ENCODE results near the gene SLC39A13.

The SLC39A13 gene

GRCh38 chr11:47426062-47426956 is 17.9 kb downstream of the SLC39A13 start, which contains the start of gene PSMC3:
PSMC3 (minus strand) TSS chr11:47426439; CDS start chr11:47426279, 160 bp downstream.
- TF ChIP-seq, protein P1, sequence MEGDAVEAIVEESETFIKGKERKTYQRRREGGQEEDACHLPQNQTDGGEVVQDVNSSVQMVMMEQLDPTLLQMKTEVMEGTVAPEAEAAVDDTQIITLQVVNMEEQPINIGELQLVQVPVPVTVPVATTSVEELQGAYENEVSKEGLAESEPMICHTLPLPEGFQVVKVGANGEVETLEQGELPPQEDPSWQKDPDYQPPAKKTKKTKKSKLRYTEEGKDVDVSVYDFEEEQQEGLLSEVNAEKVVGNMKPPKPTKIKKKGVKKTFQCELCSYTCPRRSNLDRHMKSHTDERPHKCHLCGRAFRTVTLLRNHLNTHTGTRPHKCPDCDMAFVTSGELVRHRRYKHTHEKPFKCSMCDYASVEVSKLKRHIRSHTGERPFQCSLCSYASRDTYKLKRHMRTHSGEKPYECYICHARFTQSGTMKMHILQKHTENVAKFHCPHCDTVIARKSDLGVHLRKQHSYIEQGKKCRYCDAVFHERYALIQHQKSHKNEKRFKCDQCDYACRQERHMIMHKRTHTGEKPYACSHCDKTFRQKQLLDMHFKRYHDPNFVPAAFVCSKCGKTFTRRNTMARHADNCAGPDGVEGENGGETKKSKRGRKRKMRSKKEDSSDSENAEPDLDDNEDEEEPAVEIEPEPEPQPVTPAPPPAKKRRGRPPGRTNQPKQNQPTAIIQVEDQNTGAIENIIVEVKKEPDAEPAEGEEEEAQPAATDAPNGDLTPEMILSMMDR (conservative IDR thresholded peaks at IDR 0.05; ENCODE audit: control insufficient read depth, insufficient read depth, low read depth, low read length): no peak
- peak; percentile 93 for DNase-seq (ENCODE audit: low read depth)
- H3K4me3 ChIP-seq (ENCODE audit: control insufficient read depth, low read depth, low read length): peak within 1 kb of the TSS; percentile 99

GRCh38 chr11:47430524-47430923 is 22.1 kb downstream of the SLC39A13 start:
- H3K4me3 ChIP-seq (ENCODE audit: control insufficient read depth, low read depth, low read length): no peak overlapping the region
- no peak for DNase-seq (ENCODE audit: low read depth)
- TF ChIP-seq, protein P1 (conservative IDR thresholded peaks at IDR 0.05; ENCODE audit: control insufficient read depth, insufficient read depth, low read depth, low read length): no peak

- TF ChIP-seq, protein P1 (conservative IDR thresholded peaks at IDR 0.05; ENCODE audit: control insufficient read depth, insufficient read depth, low read depth, low read length): no peak
- H3K4me3 ChIP-seq (ENCODE audit: control insufficient read depth, low read depth, low read length): no peak overlapping the region
- DNase-seq (ENCODE audit: low read depth): no peak
These were observed 23.1 kb downstream of the SLC39A13 start for GRCh38 chr11:47431356-47432083.

GRCh38 chr11:47433157-47433556 is 24.8 kb downstream of the SLC39A13 start:
- H3K4me3 ChIP-seq (ENCODE audit: control insufficient read depth, low read depth, low read length): no peak overlapping the region
- no peak for DNase-seq (ENCODE audit: low read depth)
- TF ChIP-seq, protein P1 (conservative IDR thresholded peaks at IDR 0.05; ENCODE audit: control insufficient read depth, insufficient read depth, low read depth, low read length): no peak

DNA sequence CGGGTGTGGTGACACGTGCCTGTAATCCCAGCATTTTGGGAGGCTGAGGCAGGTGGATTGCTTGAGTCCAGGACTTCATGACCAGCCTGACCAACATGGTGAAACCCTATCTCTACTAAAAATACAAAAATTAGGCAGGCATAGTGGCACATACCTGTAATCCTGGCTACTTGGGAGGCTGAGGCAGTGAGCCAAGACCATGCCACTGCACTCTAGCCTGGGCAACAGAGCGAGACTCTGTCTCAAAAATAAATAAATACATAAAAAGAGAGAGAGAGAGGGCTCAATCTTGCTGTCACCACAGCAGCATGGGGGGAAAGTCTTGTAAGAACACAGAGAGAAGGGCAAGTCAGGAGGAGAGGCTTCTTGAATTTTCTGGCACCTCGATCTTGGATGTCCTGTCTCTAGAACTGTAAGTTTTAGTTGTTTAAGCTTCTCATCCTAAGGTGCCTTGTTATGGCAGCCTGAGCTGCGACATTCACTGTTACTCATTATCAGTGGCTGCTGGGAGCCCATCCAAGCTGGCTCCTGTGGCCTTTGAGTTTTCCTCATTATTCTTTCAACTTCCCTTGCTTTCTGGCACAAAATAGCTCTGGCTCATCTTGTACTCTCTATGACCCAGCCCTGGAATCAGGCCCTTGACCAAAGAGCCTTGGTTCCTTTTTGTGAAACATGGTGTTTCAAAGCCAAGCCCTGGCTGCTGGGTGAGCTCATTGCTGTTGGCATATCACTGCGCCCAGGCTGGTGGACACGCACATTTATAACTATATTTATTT is 25.8 kb downstream of the SLC39A13 start:
- TF ChIP-seq, protein P1 (conservative IDR thresholded peaks at IDR 0.05; ENCODE audit: control insufficient read depth, insufficient read depth, low read depth, low read length): no peak
- DNase-seq (ENCODE audit: low read depth): peak; percentile 87

GRCh38 chr11:47435687-47436086 is 27.3 kb downstream of the SLC39A13 start:
- TF ChIP-seq, protein P1 (conservative IDR thresholded peaks at IDR 0.05; ENCODE audit: control insufficient read depth, insufficient read depth, low read depth, low read length): no peak
- DNase-seq (ENCODE audit: low read depth): no peak
- H3K4me3 ChIP-seq (ENCODE audit: control insufficient read depth, low read depth, low read length): no peak overlapping the region

More for the DNA sequence above, 25.8 kb downstream of the SLC39A13 start:
- no peak overlapping the region for H3K4me3 ChIP-seq (ENCODE audit: control insufficient read depth, low read depth, low read length)

Data from fibroblast of mammary gland (primary cell).